Measurements from ENCODE around the gene DPH2. TPM values are rescaled to one million over a fixed set of nuclear protein-coding genes. Genes with fewer than 3 reads are reported as not detected.

Gene DPH2
- polyA plus RNA-seq, 1 experiment, result 35.3 TPM

DNA sequence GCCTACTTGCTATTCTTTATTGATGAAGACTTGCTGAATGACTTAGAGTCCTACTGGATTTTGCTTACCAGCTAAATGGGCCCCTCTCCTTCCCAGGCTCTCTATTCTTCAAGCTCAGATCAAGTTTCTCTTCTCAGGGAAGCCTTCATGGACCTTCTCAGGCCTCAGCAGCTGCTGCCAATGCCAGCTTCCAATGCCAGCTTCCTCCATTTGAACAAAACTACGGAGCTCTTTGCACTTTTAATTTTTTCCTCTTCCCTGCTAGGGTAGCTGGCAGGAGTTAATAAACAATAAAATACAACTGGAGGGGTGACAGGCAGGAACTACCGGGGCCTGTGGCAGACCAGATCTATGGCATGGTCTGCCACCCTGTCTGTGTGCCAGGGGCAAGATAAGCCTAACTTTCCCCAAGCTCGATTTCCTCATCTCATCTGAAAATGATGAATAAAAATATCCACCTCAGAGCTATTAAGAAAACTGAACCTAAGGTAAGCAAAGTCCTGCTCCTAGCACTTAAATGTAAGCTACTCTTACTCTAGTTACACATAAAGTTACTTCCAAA is 24.1 kb upstream of the DPH2 start:
- H3K4me3 ChIP-seq (ENCODE audit: low read depth, low read length), result peak overlapping the region; percentile 90
- DNase-seq (ENCODE audit: low read depth), result no peak
- peaks cover 5% of the 10 kb centered on the region for H3K36me3 ChIP-seq (ENCODE audit: control insufficient read depth, insufficient read depth, low read length)
- ChIA-PET CTCF (interaction anchor here (0.7 to 5.8 kb wide), 9 partner anchors 10 to 470 kb away, joined by 3 to 54 read pairs (median 4); partner anchors contain the start of gene ARTN), POLR2A (no interaction called here)
- no peaks in the 10 kb centered on the region for H3K27me3 ChIP-seq (ENCODE audit: control insufficient read depth, insufficient read depth, low read length)
- TF ChIP-seq, protein P1, sequence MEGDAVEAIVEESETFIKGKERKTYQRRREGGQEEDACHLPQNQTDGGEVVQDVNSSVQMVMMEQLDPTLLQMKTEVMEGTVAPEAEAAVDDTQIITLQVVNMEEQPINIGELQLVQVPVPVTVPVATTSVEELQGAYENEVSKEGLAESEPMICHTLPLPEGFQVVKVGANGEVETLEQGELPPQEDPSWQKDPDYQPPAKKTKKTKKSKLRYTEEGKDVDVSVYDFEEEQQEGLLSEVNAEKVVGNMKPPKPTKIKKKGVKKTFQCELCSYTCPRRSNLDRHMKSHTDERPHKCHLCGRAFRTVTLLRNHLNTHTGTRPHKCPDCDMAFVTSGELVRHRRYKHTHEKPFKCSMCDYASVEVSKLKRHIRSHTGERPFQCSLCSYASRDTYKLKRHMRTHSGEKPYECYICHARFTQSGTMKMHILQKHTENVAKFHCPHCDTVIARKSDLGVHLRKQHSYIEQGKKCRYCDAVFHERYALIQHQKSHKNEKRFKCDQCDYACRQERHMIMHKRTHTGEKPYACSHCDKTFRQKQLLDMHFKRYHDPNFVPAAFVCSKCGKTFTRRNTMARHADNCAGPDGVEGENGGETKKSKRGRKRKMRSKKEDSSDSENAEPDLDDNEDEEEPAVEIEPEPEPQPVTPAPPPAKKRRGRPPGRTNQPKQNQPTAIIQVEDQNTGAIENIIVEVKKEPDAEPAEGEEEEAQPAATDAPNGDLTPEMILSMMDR (IDR thresholded peaks at IDR 0.05; ENCODE audit: insufficient read depth, low read depth, low read length), result no peak

DNA sequence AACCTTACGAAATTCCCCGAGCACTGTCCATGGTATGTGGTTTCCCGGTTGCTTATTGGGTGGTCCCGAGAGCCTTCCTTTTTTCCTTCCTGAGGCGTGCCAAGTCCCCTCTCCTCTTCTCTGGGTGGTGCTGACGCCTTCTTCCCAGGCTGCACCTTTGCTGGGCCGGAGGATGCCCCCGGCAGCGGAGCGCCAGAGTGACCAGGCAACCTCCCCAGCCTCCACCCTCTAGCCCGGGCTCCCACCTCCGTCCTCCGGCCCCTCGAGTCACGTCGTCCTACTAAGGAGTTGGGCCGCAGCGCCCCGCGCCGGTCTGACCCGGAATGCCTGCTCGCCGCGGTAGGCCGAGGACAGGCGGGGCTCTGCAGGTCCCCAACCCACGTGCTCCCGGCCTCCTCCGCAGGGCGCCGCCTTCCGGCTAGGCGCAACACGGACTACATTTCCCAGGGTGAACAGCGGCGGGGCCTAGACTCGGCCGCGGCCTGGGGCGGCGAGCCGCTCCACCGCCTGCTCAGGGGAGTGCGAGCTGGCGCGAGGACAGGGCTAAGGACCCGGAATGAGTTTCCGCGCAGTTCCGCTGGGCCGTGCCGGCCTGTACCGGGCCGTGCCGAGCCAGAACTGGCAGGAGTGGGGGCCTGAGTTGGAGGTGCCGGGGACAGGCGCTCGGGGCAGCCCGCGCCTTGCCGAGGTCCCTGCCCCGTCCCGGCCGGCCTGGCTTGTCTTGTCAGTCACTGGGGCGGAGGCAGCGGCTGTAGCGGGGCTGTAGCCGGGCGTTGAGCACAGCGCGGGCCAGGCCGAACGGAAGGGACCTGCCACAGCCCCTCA is 23.4 kb upstream of the DPH2 start, which contains the start of gene IPO13:
IPO13 (plus strand) TSS at position 715 of the 825 bp plus-strand sequence. CDS start 651 bp downstream, outside the sequence.
- ChIA-PET POLR2A (no interaction called here), CTCF (interaction anchor here (0.7 to 5.8 kb wide), 12 partner anchors 11 to 722 kb away, joined by 3 to 54 read pairs (median 4); partner anchors contain the start of gene ARTN)
- Histone ChIP-seq H3K27me3 (ENCODE audit: control insufficient read depth, insufficient read depth, low read length) (no peaks in the 10 kb centered on the region), H3K4me3 (ENCODE audit: low read depth, low read length) (peak within 1 kb of the TSS; percentile 90), H3K36me3 (ENCODE audit: control insufficient read depth, insufficient read depth, low read length) (peaks cover 5% of the 10 kb centered on the region)
- peak; percentile 68 for DNase-seq (ENCODE audit: low read depth)
- TF ChIP-seq, protein P1 (IDR thresholded peaks at IDR 0.05; ENCODE audit: insufficient read depth, low read depth, low read length), result peak; percentile 72

DNA sequence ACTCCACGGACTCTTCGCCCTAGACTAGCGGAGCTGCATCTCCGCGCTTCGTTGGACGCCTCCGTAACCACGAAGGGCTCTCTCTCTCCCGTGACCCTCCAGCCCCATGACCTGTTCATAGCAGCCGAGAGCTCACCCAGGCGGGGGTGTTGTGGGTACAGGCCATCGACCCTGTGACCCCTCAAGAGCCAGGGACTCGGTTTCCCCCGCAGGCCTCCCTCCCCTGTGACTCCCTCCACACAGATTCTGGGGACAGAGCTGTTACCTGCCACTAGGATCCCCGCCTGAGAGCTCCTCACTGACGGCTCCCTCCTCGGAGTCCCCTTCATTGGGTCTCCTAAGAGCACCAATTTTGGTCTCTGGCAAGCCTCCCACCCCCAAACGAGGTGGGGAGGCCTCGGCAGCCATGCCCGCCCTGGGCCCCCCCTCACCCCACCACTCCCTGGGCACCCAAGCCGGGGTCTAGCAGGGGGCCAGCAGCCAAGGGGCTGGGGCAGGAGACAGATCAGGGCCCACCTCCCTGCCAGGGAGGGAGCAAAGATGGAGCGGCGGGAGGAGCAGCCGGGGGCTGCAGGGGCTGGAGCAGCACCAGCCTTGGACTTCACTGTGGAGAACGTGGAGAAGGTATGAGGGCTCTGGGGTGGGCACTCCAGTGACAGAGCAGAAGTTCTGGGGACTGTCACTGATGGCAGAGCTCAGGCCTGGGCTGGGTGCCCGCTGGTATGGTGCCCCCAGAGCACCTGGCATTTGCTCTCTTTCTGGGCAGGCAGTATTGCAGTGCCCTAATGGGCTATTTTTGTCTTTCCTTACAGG is 22.5 kb upstream of the DPH2 start:
- POLR2A ChIA-PET, result interaction anchor here (0.5 to 0.6 kb wide), 2 partner anchors 90 to 244 kb away, joined by 4 to 6 read pairs; no protein-coding TSS in a partner anchor
- DNase-seq (ENCODE audit: low read depth), result no peak
- Histone ChIP-seq H3K27me3 (ENCODE audit: control insufficient read depth, insufficient read depth, low read length) (no peaks in the 10 kb centered on the region), H3K4me3 (ENCODE audit: low read depth, low read length) (peak overlapping the region; percentile 90), H3K36me3 (ENCODE audit: control insufficient read depth, insufficient read depth, low read length) (peaks cover 5% of the 10 kb centered on the region)
- CTCF ChIA-PET, result interaction anchor here (0.9 to 5.8 kb wide), 5 partner anchors 12 to 723 kb away, joined by 3 to 54 read pairs (median 5); partner anchors contain the start of gene ARTN
- TF ChIP-seq, protein P1 (IDR thresholded peaks at IDR 0.05; ENCODE audit: insufficient read depth, low read depth, low read length), result no peak; the same call in 1 of the 2 replicates

DNA sequence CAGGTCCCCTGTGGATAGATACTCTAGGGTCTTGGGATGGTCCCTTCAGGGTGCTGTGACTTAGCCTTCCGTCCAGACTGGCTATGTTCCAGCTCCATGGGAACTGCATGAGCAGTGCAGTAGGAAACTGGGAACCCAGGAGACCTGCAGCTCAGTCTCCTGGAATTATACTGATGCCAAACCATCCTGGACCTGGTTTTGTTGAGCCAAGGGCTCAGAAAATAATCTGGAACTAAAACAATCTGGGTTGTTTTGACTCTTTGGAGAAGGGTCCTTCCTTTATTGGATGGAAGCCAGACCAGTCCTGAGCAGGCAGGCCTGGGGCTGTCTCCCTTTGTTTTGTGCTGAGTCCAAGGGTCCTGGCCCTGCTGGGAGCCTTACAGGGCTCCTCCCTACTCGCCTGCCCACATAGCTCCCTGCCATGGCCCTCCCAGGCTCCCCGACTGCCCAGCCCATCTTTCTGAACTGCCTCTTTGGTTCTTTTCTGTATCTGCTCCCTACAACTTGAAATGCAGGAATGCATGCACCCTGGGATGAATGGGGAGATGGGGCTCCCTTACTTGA is 21.9 kb upstream of the DPH2 start:
- DNase-seq (ENCODE audit: low read depth), result no peak
- Histone ChIP-seq H3K4me3 (ENCODE audit: low read depth, low read length) (peak overlapping the region; percentile 90), H3K36me3 (ENCODE audit: control insufficient read depth, insufficient read depth, low read length) (peaks cover 5% of the 10 kb centered on the region), H3K27me3 (ENCODE audit: control insufficient read depth, insufficient read depth, low read length) (no peaks in the 10 kb centered on the region)
- TF ChIP-seq, protein P1 (IDR thresholded peaks at IDR 0.05; ENCODE audit: insufficient read depth, low read depth, low read length), result no peak
- ChIA-PET CTCF (interaction anchor here (3.0 to 5.8 kb wide), 3 partner anchors 12 to 183 kb away, joined by 12 to 54 read pairs (median 42); partner anchors contain the start of gene ARTN), POLR2A (no interaction called here)
